Measurements from ENCODE around the gene RNF123.

The RNF123 gene

DNA sequence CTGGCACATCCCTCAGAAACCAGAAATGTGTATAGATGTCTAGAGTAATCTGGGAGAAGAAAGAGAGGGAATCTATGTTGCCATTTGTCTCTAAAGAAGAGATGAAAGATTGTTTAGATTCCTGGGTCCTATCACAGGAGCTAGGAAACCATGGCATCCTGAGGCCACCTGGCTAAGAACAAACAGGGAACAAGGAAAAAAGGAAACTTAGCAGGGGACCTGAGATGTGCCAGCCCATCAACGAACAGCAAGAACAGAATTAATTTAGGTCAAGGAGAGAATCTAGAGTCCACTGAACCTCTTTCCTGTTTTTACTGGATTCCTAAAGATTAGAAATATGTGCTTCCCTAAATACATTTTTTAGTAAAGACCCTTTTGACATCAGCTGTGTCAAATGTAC is 66.7 kb downstream of the RNF123 start:
- no peak for DNase-seq

DNA sequence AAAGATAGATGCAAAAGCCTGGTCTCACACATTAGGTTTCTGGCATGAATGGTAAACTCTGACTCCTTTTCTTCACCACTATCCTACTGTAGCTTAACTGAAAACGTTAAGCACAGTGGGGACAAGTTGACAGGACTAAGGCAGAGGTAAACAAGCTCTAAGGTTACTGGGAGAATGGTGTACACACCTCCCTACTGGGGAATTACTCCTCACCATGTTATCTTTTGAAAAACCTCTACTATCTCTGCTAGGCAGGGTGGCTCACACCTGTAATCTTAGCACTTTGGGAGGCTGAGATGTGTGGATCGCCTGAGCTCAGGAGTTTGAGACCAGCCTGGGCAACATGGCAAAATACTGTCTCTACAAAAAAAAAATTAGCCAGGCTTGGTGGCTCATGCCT is 67.8 kb downstream of the RNF123 start:
- DNase-seq: no peak

- DNase-seq: no peak
These were observed 69.9 kb downstream of the RNF123 start for GRCh38 chr3:49759226-49759625.

DNA sequence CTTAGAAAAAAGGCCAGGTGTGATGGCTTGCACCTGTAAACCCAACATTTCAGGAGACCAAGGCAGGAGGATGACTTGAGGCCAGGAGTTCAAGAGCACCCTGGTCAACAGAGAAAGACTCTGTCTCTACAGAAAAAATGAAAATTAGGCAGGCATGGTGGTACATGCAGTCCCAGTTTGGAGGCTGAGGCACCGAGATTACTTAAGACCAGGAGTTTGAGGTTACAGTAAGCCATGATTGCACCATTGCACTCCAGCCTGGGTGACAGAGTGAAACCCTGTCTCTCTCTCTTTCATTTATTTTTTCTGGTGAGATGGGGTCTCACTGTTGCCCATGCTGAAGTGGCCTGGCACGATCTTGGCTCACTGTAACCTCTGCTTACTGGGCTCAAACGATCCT is 72.3 kb downstream of the RNF123 start:
- DNase-seq: no peak

DNA sequence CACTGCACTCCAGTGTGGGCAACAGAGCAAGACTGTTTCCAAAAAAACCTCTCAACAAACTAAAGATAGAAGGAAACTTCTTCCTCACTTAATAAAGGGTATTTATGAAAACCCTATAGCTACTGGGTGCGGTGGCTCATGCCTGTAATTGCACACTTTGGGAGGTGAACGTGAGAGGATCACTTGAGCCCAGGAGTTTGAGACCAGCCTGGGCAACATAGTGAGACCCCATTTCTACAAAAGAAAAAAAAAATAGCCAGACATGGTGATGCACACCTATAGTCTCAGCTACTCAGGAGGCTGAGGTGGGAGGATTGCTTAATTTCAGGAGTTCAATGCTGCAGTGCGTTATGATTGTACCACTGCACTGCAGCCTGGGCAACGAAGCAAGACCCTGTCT is 74.6 kb downstream of the RNF123 start:
- no peak for DNase-seq

DNA sequence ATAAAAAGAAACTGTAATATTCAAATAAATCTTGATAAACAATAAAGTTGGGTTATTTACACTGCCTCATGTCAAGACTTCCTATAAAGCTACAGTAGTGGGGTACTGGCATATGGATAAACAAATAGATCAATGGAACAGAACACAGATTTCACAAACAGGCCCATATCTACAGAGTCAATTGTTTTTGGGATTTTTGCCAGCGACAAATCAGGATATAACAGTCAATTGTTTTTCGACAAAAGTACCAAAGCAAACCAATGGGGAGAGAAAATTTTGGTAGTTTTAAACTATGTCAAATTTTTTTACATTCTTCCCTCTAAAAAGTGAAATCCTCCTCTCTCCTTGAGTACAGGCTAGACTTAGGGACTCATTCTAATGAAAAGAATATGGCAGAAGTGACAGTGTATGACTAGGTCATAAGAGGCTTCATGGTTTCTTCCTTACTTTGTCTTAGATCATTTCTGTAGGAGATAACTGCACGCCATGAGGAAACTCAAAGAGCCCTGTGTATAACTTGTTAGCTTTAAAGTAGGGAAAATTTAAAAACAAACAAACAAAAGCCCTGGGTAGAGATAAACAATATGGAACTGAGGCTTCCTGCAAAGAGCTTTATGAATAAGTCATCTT is 80.0 kb downstream of the RNF123 start:
- DNase-seq: no peak

DNA sequence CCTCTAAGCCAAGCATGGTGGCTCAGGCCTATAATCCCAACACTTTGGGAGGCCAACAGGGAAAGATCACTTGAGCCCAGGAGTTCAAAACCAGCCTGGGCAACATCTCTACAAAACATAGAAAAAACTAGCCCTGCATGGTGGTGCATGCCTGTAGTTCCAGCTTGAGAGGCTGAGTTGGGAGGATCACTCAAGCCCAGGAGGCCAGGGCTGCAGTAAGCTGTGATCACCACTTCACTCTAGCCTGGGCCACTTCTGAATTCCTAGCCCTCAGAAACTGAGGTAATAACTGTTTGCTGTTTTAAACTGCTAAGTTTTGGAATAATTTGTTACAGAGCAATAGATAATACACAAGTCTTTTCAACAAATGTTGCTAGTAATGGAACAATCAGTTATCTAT is 80.6 kb downstream of the RNF123 start:
- DNase-seq: no peak
